Mesothelial cell of epicardium (in vitro differentiated cells): ENCODE results near the gene EYA3. TPM values are rescaled to one million over a fixed set of nuclear protein-coding genes. Genes with fewer than 3 reads are reported as not detected.

Experiments
- DNase-seq, 2 experiments: peaks; one replicate each; pipeline ENCODE4 v3.0.0; 2021; ENCODE audit warnings: low spot score in 2 of 2; ENCODE audit not compliant: unreplicated experiment in 2 of 2
- H3K27ac Mint-ChIP-seq: 2 replicates; pipeline ENCODE4 v1.8.0; 2021; ENCODE audit warnings: mixed read lengths
- H3K27me3 Mint-ChIP-seq: 2 replicates; pipeline ENCODE4 v1.8.0; 2021; ENCODE audit warnings: low read depth, mixed read lengths
- H3K36me3 Mint-ChIP-seq: 2 replicates; pipeline ENCODE4 v1.8.0; 2021; ENCODE audit warnings: mixed read lengths
- H3K4me1 Mint-ChIP-seq: 2 replicates; pipeline ENCODE4 v1.8.0; 2021; ENCODE audit warnings: mixed read lengths
- H3K4me3 Mint-ChIP-seq: 2 replicates; pipeline ENCODE4 v1.8.0; 2021; ENCODE audit warnings: mild to moderate bottlenecking, moderate library complexity, mixed read lengths
- H3K9me3 Mint-ChIP-seq: 2 replicates; pipeline ENCODE4 v1.8.0; 2021; ENCODE audit warnings: mixed read lengths
- total RNA-seq: library from RNA; stranded (reverse); gene quantifications from 3 replicates; pipeline ENCODE4 v1.2.1, GENCODE V29; 2021
- TF ChIP-seq, protein P1 (sequence below): fragments of 200-600 bp; sonication (generic); IDR thresholded peaks from one replicate; pipeline ENCODE4 v1.5.0; 2021; ENCODE audit warnings: antibody characterized with exemption; ENCODE audit not compliant: unreplicated experiment

The EYA3 gene
- total RNA-seq, 1 donor from 2014 or later = 29.3 TPM

DNA sequence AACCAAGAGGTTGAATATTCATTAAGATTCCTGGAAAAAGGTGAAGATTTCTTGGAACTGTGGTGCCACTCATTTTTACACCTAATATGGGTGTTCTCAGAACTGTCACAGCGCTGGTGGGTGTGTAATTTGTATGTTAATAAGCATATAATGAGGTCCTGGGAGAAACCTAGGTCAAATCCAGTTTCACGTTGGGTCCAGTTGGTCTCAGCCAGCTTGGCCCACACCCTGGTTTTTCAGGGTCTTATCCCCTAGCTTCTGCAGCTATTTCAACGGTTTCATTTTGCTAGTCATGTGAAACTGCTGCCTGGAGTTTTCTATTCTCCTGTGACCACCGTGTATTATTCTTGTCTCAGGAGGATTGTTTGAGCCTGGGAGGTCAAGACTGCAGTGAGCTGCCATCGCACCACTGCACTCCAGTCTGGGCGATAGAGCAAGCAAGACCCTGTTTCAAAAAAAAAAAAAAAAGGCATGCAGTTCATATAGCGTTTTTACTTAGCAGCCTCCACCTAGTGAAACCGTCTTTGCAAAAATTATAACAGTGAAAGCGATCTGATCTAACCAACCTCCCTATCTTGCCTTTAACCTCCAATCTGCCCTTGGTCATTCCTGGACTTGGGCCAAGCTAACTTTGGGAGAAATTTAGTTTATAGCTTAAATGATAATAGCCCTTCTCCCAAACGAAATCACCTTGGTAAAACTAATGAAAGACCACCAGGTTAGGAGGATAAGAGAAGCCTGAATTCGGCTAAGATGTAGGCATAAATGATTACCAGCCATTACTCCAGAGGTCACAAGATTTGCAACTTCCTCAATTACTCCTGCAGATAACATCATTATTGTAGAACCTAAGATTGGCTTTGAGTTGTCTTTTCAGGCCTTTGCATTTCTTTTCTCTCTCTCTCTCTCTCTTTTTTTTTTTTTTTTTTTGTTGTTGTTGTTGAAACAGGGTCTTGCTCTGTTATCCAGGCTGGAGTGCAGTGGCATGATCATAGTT lies 44.1 kb upstream of the EYA3 start:
- no peaks in the 10 kb centered on the region for H3K9me3 Mint-ChIP-seq
- H3K4me1 Mint-ChIP-seq = no peaks in the 10 kb centered on the region
- peaks cover 19% of the 10 kb centered on the region for H3K27me3 Mint-ChIP-seq
- TF ChIP-seq, protein P1, sequence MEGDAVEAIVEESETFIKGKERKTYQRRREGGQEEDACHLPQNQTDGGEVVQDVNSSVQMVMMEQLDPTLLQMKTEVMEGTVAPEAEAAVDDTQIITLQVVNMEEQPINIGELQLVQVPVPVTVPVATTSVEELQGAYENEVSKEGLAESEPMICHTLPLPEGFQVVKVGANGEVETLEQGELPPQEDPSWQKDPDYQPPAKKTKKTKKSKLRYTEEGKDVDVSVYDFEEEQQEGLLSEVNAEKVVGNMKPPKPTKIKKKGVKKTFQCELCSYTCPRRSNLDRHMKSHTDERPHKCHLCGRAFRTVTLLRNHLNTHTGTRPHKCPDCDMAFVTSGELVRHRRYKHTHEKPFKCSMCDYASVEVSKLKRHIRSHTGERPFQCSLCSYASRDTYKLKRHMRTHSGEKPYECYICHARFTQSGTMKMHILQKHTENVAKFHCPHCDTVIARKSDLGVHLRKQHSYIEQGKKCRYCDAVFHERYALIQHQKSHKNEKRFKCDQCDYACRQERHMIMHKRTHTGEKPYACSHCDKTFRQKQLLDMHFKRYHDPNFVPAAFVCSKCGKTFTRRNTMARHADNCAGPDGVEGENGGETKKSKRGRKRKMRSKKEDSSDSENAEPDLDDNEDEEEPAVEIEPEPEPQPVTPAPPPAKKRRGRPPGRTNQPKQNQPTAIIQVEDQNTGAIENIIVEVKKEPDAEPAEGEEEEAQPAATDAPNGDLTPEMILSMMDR = no peak
- H3K4me3 Mint-ChIP-seq = no peak overlapping the region
- H3K27ac Mint-ChIP-seq = no peak overlapping the region
- H3K36me3 Mint-ChIP-seq = no peaks in the 10 kb centered on the region
- no peak for DNase-seq

DNA sequence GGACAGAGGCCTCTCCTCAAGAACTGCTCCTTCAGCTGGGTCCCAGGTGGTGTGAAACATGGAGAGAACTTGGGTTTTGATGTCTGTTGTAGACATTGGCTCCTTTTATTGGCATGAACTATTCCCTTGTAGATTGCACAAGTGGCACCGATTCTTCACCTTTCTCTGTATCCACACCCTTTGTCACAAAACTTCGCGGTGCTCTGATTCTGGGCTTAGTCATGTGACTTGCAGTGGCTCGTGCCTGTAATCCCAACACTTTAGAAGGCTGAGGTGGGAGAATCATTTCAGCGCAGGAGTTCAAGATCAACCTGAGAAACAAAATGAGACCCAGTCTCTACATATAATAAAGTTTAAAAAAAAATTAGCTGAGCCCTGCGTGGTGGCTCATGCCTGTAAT lies 42.5 kb upstream of the EYA3 start:
- Mint-ChIP-seq H3K9me3 (no peaks in the 10 kb centered on the region), H3K4me3 (no peak overlapping the region), H3K27ac (no peak overlapping the region), H3K36me3 (no peaks in the 10 kb centered on the region), H3K4me1 (no peaks in the 10 kb centered on the region), H3K27me3 (peaks cover 29% of the 10 kb centered on the region)
- DNase-seq = no peak
- TF ChIP-seq, protein P1 = no peak

DNA sequence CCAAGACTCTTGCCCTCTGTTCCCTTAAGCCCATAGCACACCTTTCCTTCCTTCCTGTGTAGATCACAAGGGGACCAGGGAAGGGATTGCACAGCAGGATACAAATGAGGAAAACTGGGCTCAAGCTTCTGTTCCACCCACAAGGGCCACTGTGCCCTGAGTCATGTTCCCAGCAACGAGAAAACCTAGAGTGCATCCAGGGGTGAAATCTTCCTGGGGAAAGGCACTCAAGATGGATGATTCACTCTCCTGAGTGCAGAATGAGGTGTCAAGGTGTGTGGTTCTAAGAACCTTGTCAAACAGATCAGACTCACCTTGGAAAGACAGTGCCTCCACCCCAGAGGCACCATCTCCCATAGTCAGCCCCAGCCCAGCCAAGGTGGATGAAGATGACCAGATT lies 40.7 kb upstream of the EYA3 start:
- Mint-ChIP-seq H3K36me3 (no peaks in the 10 kb centered on the region), H3K9me3 (no peaks in the 10 kb centered on the region), H3K27ac (no peak overlapping the region), H3K27me3 (peaks cover 29% of the 10 kb centered on the region), H3K4me3 (no peak overlapping the region), H3K4me1 (no peaks in the 10 kb centered on the region)
- TF ChIP-seq, protein P1 = no peak
- DNase-seq = no peak

DNA sequence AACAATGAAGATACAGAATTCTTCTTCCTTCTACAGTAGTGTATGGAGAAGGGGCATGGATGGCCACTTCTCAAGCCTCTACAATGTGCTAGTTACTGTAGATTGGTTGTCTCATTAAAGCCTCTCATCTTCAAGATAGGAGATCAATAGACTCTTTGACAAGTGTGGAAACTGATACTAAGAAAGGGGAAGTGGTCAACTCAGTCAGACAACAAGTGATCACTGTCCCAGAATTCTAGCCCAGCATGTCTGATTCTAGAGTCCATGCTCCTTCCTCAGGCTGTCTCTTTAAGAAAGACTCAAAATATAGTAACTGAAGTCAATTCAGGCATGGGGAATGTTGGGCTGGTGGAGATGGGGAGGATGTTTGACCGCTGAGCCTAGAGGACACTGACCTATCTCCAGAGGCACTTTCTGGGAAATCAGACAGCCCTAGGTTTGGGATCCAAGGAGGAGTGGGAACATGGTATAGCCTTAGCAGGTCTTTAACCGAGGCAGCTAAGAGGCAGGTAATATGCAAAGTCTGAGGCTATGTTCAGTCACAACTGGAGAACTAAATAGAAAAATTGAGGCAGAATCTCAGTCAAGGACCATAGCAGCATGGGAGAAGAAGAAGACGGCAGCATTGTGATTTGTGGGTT lies 39.3 kb upstream of the EYA3 start:
- Mint-ChIP-seq H3K4me3 (no peak overlapping the region), H3K36me3 (no peaks in the 10 kb centered on the region), H3K27me3 (peaks cover 29% of the 10 kb centered on the region), H3K9me3 (no peaks in the 10 kb centered on the region), H3K27ac (no peak overlapping the region), H3K4me1 (peaks cover 2% of the 10 kb centered on the region)
- DNase-seq = no peak
- TF ChIP-seq, protein P1 = no peak

DNA sequence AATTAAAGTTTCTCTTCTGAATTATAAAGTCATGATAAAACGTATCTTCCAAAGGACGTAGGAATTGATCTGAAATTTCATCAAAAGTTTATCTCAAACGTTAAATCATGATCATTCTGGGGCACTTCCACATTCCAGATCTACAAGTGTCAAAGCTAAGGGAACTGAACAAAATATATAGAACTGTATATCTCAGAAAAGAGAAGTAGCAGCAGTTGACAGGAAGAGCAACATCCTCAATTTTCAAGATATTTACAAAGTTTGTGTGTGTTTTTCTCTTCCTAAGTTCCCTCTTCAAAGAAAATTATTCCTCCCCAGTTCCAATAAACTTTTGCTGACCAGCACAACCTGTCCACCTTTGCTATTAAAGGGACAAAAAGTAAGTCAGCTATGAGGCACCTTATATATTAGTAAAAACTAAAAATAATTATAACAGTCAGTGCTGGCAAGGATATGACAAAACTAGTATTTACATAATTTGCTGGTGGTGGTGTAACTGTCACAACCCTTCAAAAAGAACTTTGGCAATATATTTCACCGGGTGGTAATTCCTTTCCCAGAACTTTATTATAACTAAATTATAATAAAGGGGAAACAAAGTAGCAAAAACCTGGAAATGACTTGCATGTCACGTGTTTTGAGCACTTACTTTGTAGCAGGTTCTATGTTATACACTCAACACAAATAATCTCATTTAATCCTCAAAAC lies 38.5 kb upstream of the EYA3 start:
- Mint-ChIP-seq H3K36me3 (no peaks in the 10 kb centered on the region), H3K4me1 (peaks cover 2% of the 10 kb centered on the region), H3K27ac (no peak overlapping the region), H3K27me3 (peaks cover 29% of the 10 kb centered on the region), H3K9me3 (no peaks in the 10 kb centered on the region), H3K4me3 (no peak overlapping the region)
- no peak for DNase-seq
- TF ChIP-seq, protein P1 = no peak
